Mucosa of gallbladder (tissue), 1 donor: ENCODE data around the gene TFPT. TPM values are rescaled to one million over a fixed set of nuclear protein-coding genes. Genes with fewer than 3 reads are reported as not detected.

Source experiments
- DNase-seq: peaks from one replicate; pipeline ENCODE4 v3.0.0-alpha.2; 2020; ENCODE audit warnings: low spot score
- total RNA-seq: library from RNA; stranded (reverse); gene quantifications from one replicate; pipeline ENCODE4 v1.2.1, GENCODE V29; 2021
- donor health status: DM: no; HTN: no; CAD: no.

The TFPT gene
- total RNA-seq, 1 donor from 2014 or later, result 23.2 TPM

GRCh38 chr19:54149021-54149812 lies 33.8 kb upstream of the TFPT start:
- no peak for DNase-seq

- DNase-seq, result no peak
Observed at GRCh38 chr19:54148158-54148557, 32.7 kb upstream of the TFPT start.

- DNase-seq, result no peak
Observed at GRCh38 chr19:54147676-54148075, 32.2 kb upstream of the TFPT start.

DNA sequence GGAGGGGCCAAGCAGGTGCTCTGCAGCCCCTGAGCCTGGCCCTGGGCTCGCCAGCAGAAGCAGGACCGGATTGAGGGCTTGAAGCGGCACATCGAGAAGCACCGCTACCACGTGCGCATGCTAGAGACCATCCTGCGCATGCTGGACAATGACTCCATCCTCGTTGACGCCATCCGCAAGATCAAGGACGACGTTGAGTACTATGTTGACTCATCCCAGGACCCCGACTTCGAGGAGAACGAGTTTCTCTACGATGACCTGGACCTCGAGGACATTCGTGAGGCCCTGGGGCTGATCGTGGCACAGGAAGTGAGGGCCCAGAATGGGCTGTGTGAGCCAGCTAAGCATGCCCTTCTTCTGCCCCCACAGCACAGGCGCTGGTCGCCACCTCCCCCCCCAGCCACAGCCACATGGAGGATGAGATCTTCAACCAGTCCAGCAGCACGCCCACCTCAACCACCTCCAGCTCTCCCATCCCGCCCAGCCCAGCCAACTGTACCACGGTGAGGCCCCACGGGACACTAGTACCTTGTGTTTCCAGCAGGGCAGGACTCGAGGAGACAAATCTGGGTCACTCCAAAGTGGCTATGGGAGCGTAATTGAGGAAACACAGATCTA lies 30.2 kb upstream of the TFPT start:
- no peak for DNase-seq

DNA sequence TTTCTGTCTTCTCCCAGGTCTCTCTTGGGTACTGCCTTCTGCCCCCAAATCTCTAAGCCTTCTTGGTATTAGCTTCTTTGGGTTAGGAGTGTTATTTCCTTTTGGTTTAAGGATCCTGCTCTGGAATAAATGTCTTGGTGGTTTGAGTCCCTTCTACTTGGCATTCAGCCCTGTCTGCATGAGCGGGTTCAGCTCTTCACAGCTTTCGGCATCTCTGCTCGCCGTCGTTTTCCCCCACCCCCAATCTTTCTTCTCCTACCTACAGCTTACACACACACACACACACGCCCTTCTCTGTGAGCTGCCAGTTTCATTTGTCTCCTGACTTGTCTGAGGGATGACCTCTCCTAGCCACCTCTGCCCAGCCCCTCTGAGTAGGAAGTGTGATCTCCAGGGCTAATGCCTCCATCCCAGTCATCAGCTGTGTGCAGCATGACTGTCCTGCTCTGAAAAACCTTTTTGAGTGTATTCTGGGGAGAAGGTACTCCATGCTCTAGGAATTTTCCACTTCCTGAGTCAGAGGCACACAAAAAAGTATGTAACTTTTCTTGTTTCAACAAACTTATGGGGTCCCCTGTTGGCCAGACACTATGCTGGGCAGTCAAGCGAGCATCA lies 26.8 kb upstream of the TFPT start:
- no peak for DNase-seq

- DNase-seq, result no peak
Observed at GRCh38 chr19:54141356-54141755, 25.9 kb upstream of the TFPT start.

DNA sequence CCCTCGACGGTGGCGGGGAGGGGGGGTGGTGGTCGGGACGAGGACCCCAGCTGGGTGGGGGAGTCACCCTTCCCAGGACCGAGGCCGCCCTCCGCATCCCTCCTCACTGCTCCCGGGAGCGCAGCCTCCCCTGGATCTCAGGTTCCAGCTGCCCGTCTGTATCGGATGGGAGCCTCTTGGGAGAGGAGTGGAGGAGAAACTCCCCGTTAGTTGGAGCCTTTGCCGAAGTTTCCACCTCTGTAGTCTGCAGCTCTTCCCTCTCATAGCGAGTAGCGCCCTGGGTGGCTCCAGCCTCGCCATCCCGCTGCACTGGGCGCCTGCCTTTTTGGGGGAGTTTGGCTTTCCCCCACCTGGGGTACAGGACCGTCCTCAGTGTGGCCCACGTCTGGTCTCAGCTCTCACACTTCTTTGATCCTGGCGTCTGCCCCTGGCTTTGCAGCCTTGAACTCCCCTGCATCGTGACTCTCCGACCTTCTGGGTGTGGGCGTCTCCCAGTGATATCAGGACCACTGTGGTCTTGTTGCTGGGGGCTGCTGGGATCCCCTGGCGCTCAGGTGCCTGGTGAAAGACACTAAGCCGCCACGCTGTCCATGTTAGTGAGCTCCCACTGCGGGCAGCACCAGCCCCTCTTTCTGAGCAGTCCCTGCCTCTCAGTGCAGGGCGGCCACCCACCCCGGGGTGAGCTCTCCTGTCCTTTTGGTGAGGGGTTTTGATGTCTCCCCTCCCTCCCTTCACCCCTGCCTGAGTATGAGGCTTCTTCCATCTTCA lies 23.2 kb upstream of the TFPT start:
- DNase-seq, result no peak

DNA sequence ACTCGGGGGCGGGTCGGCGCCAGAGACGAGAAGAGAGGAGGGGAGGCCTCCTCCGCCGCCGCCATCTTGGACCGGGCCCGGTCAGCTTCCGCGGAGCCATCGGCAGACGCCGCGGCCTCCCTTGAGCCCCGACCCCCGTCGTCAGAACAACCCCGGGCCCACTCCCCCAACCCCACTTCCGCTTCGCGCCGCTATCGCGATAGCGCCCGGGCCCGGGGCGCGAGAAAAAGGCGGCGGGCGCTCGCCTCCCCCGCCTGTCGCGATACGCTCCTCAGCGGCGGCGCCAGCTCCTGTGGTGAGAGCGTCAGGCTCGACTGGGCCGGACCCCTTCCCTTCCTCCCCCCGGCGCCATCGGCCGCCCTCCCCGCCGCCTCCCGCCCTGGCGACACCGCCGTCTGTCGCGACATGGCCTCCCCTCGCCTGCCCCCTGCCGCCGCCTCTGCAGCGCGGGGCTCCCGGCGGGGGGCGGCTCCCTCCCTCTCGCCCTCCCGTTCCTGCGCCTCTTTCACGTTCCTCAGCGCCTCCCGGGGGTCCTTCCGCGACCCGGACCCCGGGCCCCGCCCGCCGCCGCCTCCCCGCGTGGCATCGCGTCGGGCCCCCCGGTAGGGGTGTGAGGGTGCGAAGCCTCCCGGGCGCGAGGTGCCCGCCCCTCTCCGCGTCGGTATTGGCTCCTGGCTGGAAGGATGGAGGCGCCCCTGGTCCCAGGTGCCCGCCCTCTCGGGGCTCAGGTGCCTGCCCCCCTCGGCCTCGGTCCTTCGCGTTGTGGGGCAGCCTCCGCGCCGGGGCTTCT lies 22.4 kb upstream of the TFPT start, which contains the start of gene CNOT3:
Gene CNOT3 (plus strand): TSS at position 64 of the 790 bp plus-strand sequence. CDS start 5,217 bp downstream, outside the sequence.
- DNase-seq, result no peak

DNA sequence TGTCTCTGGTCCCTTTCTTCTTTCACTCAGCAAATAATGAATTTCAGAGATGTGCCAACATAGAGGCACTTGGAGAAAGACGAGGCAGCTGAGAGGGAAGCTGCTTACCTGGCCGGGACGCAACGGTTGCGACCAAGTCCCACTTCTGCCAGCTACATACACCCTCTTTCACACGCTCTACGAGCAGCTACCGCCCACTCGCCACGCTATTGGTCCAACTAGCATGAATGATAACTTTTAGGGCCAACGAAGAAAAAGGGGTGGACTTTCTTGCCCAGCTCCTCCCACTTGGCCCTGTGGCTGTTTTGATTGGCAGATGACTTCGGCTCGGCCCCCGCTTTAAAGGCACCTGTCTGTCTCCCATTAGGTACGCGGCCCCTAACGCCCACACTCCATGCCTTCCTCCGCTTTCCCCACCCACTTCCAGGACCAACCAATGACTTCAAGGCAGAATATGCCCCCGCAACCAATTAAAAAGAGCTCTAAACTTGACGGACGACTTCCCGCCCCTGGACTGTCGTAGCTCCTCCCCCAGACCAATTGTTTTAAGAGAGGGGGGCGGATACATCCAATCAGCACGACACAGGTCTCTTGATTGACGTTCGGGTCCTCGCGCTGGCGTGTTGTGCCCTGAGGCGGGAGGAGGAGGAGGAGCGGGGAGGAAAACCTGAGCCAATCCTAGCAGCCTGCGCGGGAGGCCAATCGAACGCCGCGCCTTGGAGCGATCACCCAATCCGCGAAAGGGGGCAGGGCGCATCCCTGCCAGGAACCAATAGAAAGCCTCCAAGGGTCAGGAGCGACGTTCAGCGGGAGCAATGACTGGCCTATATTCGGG lies 21.6 kb upstream of the TFPT start:
- DNase-seq, result peak; percentile 100

DNA sequence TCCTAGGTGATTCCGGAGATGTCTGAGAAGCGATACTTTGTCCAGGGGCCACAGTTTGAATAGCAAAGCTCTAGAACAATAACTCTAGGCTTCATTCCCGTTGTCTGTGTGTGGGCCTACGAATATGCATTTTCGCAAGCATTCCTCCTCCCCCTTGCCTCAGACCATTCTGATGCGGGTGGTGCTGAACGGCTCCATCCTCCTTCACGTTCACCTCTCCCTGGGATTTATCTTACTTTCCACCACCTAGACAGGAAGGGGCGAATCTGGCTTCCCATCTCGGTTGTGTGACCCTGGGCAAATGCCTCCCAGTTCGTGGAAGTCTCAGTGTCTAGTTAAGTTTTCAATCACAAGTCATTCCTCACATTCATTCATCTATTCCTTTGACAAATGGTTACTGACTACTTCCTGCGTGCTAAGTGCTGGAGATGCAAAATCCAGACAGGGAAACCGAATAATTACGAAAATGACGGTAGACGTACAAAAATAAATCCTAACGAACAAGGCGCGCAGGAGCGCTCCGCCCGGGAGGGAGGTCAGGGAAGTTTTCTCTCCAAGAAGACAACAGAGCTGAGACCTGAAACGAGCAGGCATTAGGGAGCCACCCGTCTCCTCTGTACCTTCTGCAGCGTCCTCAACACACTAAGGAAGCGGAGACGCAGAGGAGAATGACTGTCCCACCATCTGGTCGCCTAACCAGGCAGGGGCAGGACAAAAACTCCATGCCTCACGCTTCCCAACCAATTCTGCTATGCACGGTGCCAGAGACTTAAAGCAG lies 20.8 kb upstream of the TFPT start:
- no peak for DNase-seq

GRCh38 chr19:54133957-54134590 lies 18.6 kb upstream of the TFPT start:
- no peak for DNase-seq

- DNase-seq, result no peak
Observed at GRCh38 chr19:54133312-54133956, 18.0 kb upstream of the TFPT start.

DNA sequence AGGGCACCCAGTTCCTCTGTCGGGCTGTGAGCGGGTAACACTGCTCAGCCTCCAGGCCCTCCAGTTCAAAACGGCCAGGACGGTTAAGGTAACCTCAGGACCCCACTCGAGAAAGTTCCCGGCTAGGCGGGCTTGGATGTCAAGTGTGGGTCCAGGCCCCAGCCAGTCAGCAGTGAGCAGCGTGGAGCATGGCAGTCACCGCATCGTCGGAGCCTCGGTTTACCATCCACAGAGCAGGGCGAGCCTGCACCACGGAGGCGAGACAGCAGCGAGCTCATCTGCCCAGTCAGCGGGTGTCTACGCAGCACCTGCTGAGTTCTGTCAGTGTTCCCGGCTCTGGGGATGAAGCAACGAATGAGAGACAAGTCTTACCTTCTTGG lies 14.2 kb upstream of the TFPT start:
- DNase-seq, result no peak

DNA sequence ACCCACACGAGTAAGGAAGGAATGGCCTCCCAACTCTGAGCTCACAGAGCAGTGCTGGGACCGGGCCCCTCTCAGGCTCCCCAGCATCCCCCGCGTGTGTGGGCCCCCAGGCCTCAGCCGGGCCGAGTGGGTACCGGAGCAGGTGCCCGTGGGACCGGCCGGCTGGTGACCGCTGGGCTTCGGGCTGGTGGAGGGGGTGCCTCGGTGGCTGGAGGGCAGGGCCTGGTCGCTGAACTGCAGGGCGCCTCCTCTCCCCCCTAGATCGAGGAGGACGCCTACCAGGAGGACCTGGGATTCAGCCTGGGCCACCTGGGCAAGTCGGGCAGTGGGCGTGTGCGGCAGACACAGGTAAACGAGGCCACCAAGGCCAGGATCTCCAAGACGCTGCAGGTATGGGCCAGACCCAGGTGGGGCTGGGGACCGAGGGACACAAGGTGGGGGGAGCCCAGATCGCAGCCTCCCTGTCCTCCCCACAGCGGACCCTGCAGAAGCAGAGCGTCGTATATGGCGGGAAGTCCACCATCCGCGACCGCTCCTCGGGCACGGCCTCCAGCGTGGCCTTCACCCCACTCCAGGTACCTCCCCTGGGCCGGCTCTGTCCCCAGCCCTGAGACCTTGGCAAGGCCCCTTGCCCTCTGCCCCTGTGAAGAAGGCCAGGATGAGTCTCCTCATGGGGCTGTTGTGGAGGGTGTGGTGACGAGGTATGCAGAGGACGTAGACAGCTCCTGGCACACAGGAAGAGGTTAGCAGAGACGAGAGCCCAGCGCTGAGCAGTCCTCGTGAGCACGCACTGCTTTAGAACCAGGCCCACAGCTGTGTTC lies 13.5 kb upstream of the TFPT start:
- no peak for DNase-seq

DNA sequence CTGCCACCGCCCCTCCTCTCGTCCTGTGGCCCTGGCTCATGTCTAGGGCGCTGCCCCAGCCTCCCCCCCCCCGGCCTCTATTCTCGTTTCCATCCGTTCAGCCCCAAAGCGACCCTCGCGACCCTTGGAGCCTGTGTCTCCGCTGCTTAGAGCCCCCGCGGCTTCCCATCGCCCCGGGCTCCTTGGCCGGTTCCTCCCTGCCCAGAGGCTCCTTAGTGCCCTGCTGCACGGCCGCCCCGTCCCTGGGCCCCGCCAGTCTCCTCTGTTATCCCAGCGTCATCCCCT lies 12.9 kb upstream of the TFPT start:
- no peak for DNase-seq

DNA sequence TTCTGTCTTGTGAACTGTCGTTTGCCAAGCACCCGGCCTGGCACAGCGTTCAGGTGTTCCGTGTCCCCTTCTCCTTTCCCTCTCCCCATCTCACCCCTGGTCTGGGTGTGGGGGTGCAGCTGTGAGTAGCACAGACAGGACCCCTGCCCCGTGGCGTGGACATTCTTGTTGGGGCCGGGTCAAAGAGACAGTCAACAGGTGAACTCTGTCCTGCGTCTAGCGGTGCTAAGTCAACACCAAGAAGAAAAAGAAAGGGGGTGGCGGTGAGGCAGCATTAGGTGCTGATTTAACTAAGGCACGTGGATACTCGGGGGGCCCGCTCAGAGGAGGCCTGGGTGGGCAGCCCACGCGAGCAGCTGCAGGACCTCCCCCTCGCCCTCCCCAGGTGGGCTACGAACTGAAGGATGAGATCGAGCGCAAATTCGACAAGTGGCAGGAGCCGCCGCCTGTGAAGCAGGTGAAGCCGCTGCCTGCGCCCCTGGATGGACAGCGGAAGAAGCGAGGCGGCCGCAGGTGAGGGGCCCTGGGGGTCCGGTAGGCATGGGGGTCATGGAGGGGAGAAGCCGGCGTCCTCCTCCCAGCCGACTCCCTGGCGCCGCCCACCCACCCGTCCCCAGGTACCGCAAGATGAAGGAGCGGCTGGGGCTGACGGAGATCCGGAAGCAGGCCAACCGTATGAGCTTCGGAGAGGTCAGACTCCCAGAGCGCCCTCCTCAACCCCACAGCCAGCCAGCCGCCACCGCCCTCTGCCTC lies 12.4 kb upstream of the TFPT start:
- no peak for DNase-seq

DNA sequence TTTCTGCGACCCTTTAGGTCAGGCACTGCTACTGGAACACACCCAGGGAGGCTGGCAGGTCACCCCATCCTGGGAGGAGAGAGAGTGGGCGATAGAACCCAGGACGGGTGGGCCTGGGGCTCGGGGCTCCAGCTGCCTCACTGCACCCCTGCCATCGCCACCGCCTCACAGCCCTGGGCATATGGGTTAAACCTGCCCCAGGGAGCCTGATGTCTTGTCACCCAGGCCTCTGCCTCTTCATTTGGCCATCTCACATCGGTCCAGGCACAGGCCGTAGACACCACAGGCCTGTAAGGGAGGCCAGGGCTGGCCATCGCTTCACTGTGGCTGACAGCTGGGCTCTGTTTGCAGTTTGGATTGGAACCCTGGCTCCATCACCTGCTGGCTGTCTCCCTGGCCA lies 10.3 kb upstream of the TFPT start:
- no peak for DNase-seq
